HepG2 (cell line): ENCODE measurements around the gene HAT1. TPM values are rescaled to one million over a fixed set of nuclear protein-coding genes. Genes with fewer than 3 reads are reported as not detected.

Source experiments
- ATAC-seq: fragments of 200-7000 bp; cut with Tn5 transposase; 3 replicates; pipeline ENCODE4 v1.9.1; 2020; ENCODE audit warnings: mild to moderate bottlenecking, moderate library complexity
- BruUV-seq: library from RNA; stranded (reverse); fragments of 400-500 nt; replicated peaks from 2 replicates; lab custom pipeline; 2021; lab: Mats Ljungman, UMichigan
- CTCF ChIA-PET: fragments of 300-600 bp; formaldehyde crosslinking; extraction: SDS; loops from one replicate; lab custom pipeline; 2021; ENCODE audit warnings: low total read pairs, inconsistent platforms, low intra/inter-chr PET ratio; lab: Yijun Ruan, JAX
- POLR2A ChIA-PET: fragments of 350-600 bp; sonication (Branson Sonifier 250); formaldehyde crosslinking; loops from one replicate; lab custom pipeline; 2020; ENCODE audit warnings: antibody characterized with exemption, inconsistent platforms; lab: Yijun Ruan, JAX
- DNase-seq: peaks from one replicate; pipeline ENCODE4 v3.0.0-alpha.2; 2015; ENCODE audit warnings: low spot score
- FAIRE-seq: peaks from 3 replicates; lab custom pipeline; 2011; peaks lifted over from hg19 to GRCh38; lab: Jason Lieb, UNC
- H2AFZ ChIP-seq: one replicate; pipeline ENCODE4 v1.6.1; 2011; ENCODE audit warnings: low read length, inconsistent platforms
- H3K27ac ChIP-seq: fragments of 300-600 bp; 3 replicates; pipeline ENCODE4 v1.8.0; 2011; ENCODE audit warnings: mixed run types, mild to moderate bottlenecking, mixed read lengths, low read length, inconsistent platforms; ENCODE audit not compliant: insufficient read depth; ENCODE audit errors: extremely low read length
- H3K27me3 ChIP-seq, 2 experiments: fragments of 200-600 bp in 1 of 2; 2 replicates in 1 of 2; 3 replicates in 1 of 2; pipeline versions ENCODE4 v1.6.0 to v1.8.0; 2011; ENCODE audit warnings: low read length in 2 of 2, mild to moderate bottlenecking in 2 of 2, moderate library complexity in 2 of 2, inconsistent platforms in 1 of 2; ENCODE audit not compliant: insufficient read depth in 2 of 2, control insufficient read depth in 1 of 2
- H3K36me3 ChIP-seq, 2 experiments: fragments of 200-600 bp in 1 of 2; replicated peaks in 1 of 2; 2 replicates in 1 of 2; 3 replicates in 1 of 2; pipeline versions ENCODE4 v1.5.1 to v1.8.0; 2011; ENCODE audit warnings: low read length in 2 of 2, inconsistent platforms in 1 of 2; ENCODE audit not compliant: insufficient read depth in 2 of 2, control insufficient read depth in 1 of 2
- H3K4me1 ChIP-seq: 2 replicates; pipeline ENCODE4 v1.5.1; 2012; ENCODE audit warnings: low read length, inconsistent platforms; ENCODE audit not compliant: insufficient read depth
- H3K4me2 ChIP-seq: 2 replicates; pipeline ENCODE4 v1.6.0; 2011; ENCODE audit warnings: low read depth, low read length, inconsistent platforms
- H3K4me3 ChIP-seq, 3 experiments: fragments of 200-600 bp in 1 of 3; sonication (generic), shearing (Covaris generic) in 1 of 3; replicated peaks in 1 of 3; 2 replicates each; pipeline ENCODE4 v1.5.1; 2011 to 2016; ENCODE audit warnings: low read length in 3 of 3, inconsistent platforms in 2 of 3, low read depth in 2 of 3, mild to moderate bottlenecking in 2 of 3, control low read depth in 1 of 3, mixed read lengths in 1 of 3; ENCODE audit not compliant: insufficient read depth in 1 of 3
- H3K79me2 ChIP-seq: one replicate; pipeline ENCODE4 v1.6.1; 2011; ENCODE audit warnings: low read length, inconsistent platforms; ENCODE audit not compliant: insufficient read depth
- H3K9ac ChIP-seq: 2 replicates; pipeline ENCODE4 v1.6.0; 2011; ENCODE audit warnings: mild to moderate bottlenecking, low read depth, low read length, inconsistent platforms; ENCODE audit not compliant: insufficient read depth
- H3K9me3 ChIP-seq: 2 replicates; pipeline ENCODE4 v1.5.1; 2012; ENCODE audit warnings: mild to moderate bottlenecking, low read length
- H4K20me1 ChIP-seq: 2 replicates; pipeline ENCODE4 v1.6.0; 2011; ENCODE audit warnings: inconsistent platforms, mild to moderate bottlenecking, low read length, moderate library complexity; ENCODE audit not compliant: insufficient read depth
- ELF4 ChIP-seq: sonication (generic); formaldehyde crosslinking; IDR thresholded peaks from 2 replicates; pipeline ENCODE4 v1.5.0; 2020; ENCODE audit warnings: missing genetic modification reagents, mild to moderate bottlenecking, moderate library complexity, borderline replicate concordance
- GTF2F1 ChIP-seq: fragments of 150-350 bp; IDR thresholded peaks from 2 replicates; pipeline ENCODE4 v1.6.1; 2014; ENCODE audit warnings: low read length
- GZF1 ChIP-seq: sonication (generic); formaldehyde crosslinking; IDR thresholded peaks from 2 replicates; pipeline ENCODE4 v1.5.1; 2020; ENCODE audit warnings: mild to moderate bottlenecking, missing genetic modification reagents
- MXD4 ChIP-seq: IDR thresholded peaks from 2 replicates; pipeline ENCODE4 v1.6.1; 2016; ENCODE audit warnings: mild to moderate bottlenecking, missing biosample characterization, missing genetic modification reagents
- NFYB ChIP-seq: sonication (generic); formaldehyde crosslinking; IDR thresholded peaks from 2 replicates; pipeline ENCODE4 v1.4.0; 2020; ENCODE audit warnings: missing genetic modification reagents
- NR2F1 ChIP-seq, 2 experiments: fragments of 450-650 bp in 1 of 2; formaldehyde crosslinking in 1 of 2; IDR thresholded peaks; 2 replicates each; pipeline versions ENCODE4 v1.5.0 to v1.6.1; 2016 to 2020; ENCODE audit warnings: mild to moderate bottlenecking in 1 of 2, missing compliant biosample characterization in 1 of 2, missing genetic modification reagents in 1 of 2, moderate library complexity in 1 of 2
- PCBP2 ChIP-seq: fragments of 200-400 bp; formaldehyde crosslinking; optimal IDR thresholded peaks from 2 replicates; pipeline ENCODE3; 2018; ENCODE audit warnings: low read length, low read depth; ENCODE audit not compliant: poor library complexity, severe bottlenecking
- RFXANK ChIP-seq: IDR thresholded peaks from 2 replicates; pipeline ENCODE4 v1.6.1; 2016
- SAFB2 ChIP-seq: sonication (generic); formaldehyde crosslinking; IDR thresholded peaks from 2 replicates; pipeline ENCODE4 v1.5.1; 2020; ENCODE audit warnings: missing genetic modification reagents, low read depth, mild to moderate bottlenecking, borderline replicate concordance
- YY1 ChIP-seq: IDR thresholded peaks from 2 replicates; pipeline ENCODE4 v1.6.1; 2011; ENCODE audit warnings: low read length, low read depth, moderate library complexity, mild to moderate bottlenecking; ENCODE audit not compliant: insufficient read depth, insufficient replicate concordance
- ZNF619 ChIP-seq: sonication (generic); formaldehyde crosslinking; IDR thresholded peaks from 2 replicates; pipeline ENCODE4 v1.4.0; 2020; ENCODE audit warnings: mild to moderate bottlenecking, missing genetic modification reagents
- ZNF720 ChIP-seq: sonication (generic); formaldehyde crosslinking; IDR thresholded peaks from 2 replicates; pipeline ENCODE4 v1.4.0; 2020; ENCODE audit warnings: missing genetic modification reagents
- ZSCAN22 ChIP-seq: sonication (generic); formaldehyde crosslinking; IDR thresholded peaks from 2 replicates; pipeline ENCODE4 v1.4.0; 2020; ENCODE audit warnings: mild to moderate bottlenecking, missing genetic modification reagents
- WGBS: methylation state at CpG from one replicate; pipeline ENCODE4 v1.1.6; 2017; ENCODE audit warnings: low lambda C conversion rate; 5-methylcytosine and 5-hydroxymethylcytosine counted together
- in situ Hi-C: cut with HindIII; loops from 2 replicates; pipeline ENCODE4 v1.10.0; 2017; ENCODE audit warnings: low pct_unique_long_range_greater_than_20kb; ENCODE audit not compliant: extremely low pct_ligation_motif_present
- intact Hi-C: fragments of 100-400 bp; cut with micrococcal nuclease; formaldehyde crosslinking; loops from one replicate; pipeline ENCODE4 v1.10.0; 2022; ENCODE audit not compliant: unreplicated experiment
- polyA plus RNA-seq, 8 experiments: library from polyadenylated mRNA; depleted of rRNA in 3 of 8; stranded (reverse) in 7 of 8; unstranded in 1 of 8; fragments of >200 nt; fragmentation: Illumina TruSeq in 4 of 8; extraction: Trizol in 4 of 8; gene quantifications; 2 replicates each; pipeline versions ENCODE4 v1.2.1 to v1.2.3, GENCODE V29; 2011 to 2016; ENCODE audit warnings: low read depth in 4 of 8, missing spikeins in 1 of 8, mixed read lengths in 1 of 8; ENCODE audit not compliant: insufficient read depth in 1 of 8
- total RNA-seq, 5 experiments: library from RNA; depleted of rRNA; stranded (reverse); fragments of >200 nt; fragmentation: Illumina TruSeq; extraction: Trizol; gene quantifications; 2 replicates each; pipeline ENCODE4 v1.2.3, GENCODE V29; 2016; ENCODE audit warnings: low read depth in 1 of 5
- TF ChIP-seq, protein P1 (sequence below), 2 experiments: fragments of 450-650 bp in 1 of 2; sonication (generic) in 1 of 2; formaldehyde crosslinking; IDR thresholded peaks; 2 replicates each; pipeline versions ENCODE4 v1.5.0 to v1.8.0; 2020 to 2022; ENCODE audit warnings: mild to moderate bottlenecking in 1 of 2, missing genetic modification reagents in 1 of 2
- TF ChIP-seq, protein P2 (sequence below): sonication (generic); formaldehyde crosslinking; IDR thresholded peaks from 2 replicates; pipeline ENCODE4 v1.4.0; 2020; ENCODE audit warnings: missing genetic modification reagents, mild to moderate bottlenecking, borderline replicate concordance

Gene HAT1
- total and polyA plus RNA-seq, 2 of the 13 experiments (the other 11 are each of a cell fraction or from before 2014, with no cell fraction given) = 45.4 to 119 TPM

- no peak for TF ChIP-seq SAFB2 (CRISPR knock-in tag)
Measured at GRCh38 chr2:172007372-172007771, 85.1 kb downstream of the HAT1 start (continued).

DNA sequence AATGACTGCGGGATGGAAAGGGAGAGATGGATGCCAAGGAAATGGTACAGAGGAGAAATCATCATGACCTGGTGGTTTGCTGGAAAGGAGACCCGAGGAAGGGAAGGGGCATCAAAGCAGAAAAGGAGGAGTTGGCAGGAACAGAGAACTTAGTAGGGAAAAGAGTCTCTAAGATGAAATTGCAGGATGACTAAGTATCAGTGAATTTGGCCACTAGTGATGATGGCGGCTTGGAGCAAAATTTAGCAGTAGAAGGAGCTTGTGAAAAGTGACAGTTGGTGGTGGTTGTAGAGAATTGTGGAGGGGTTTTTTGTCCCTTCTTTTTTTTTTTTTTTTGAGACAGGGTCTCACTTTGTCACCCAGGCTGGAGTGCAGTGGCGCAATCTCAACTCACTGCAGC lies 87.6 kb downstream of the HAT1 start:
- no peaks in the 10 kb centered on the region for H3K27me3 ChIP-seq
- in situ Hi-C loops = no loop called here
- no peaks in the 10 kb centered on the region for H3K9me3 ChIP-seq
- intact Hi-C loops = loop anchor here (10.0 kb wide), 1 partner anchor 45 kb away; no protein-coding TSS in a partner anchor
- peaks cover 24% of the 10 kb centered on the region for H3K4me1 ChIP-seq
- H3K27ac ChIP-seq = no peak overlapping the region
- no peaks in the 10 kb centered on the region for H4K20me1 ChIP-seq
- H3K79me2 ChIP-seq = peaks cover 11% of the 10 kb centered on the region
- H3K36me3 ChIP-seq = no peaks in the 10 kb centered on the region
- ATAC-seq = no peak
- no peak overlapping the region for H3K4me2 ChIP-seq
- BruUV-seq = no TSS peak
- no peak overlapping the region for H3K4me3 ChIP-seq
- WGBS = 97% methylated on average over 4 of the region's 4 CpGs
- DNase-seq = no peak
- TF ChIP-seq, protein P1, sequence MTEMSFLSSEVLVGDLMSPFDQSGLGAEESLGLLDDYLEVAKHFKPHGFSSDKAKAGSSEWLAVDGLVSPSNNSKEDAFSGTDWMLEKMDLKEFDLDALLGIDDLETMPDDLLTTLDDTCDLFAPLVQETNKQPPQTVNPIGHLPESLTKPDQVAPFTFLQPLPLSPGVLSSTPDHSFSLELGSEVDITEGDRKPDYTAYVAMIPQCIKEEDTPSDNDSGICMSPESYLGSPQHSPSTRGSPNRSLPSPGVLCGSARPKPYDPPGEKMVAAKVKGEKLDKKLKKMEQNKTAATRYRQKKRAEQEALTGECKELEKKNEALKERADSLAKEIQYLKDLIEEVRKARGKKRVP (CRISPR knock-in tag; IDR thresholded peaks at IDR 0.05) = no peak
- no peak for TF ChIP-seq ELF4 (CRISPR knock-in tag)
- TF ChIP-seq NR2F1 (CRISPR knock-in tag; IDR thresholded peaks at IDR 0.05) = no peak
- TF ChIP-seq GTF2F1 = no peak
- TF ChIP-seq ZNF720 (CRISPR knock-in tag) = no peak
- TF ChIP-seq ZSCAN22 = no peak
- no peak for TF ChIP-seq ZNF619 (CRISPR knock-in tag)
- no peak for TF ChIP-seq RFXANK
- no peak for TF ChIP-seq YY1
- TF ChIP-seq GZF1 (CRISPR knock-in tag) = no peak
- no peak for TF ChIP-seq NFYB (CRISPR knock-in tag)
- TF ChIP-seq, protein P2, sequence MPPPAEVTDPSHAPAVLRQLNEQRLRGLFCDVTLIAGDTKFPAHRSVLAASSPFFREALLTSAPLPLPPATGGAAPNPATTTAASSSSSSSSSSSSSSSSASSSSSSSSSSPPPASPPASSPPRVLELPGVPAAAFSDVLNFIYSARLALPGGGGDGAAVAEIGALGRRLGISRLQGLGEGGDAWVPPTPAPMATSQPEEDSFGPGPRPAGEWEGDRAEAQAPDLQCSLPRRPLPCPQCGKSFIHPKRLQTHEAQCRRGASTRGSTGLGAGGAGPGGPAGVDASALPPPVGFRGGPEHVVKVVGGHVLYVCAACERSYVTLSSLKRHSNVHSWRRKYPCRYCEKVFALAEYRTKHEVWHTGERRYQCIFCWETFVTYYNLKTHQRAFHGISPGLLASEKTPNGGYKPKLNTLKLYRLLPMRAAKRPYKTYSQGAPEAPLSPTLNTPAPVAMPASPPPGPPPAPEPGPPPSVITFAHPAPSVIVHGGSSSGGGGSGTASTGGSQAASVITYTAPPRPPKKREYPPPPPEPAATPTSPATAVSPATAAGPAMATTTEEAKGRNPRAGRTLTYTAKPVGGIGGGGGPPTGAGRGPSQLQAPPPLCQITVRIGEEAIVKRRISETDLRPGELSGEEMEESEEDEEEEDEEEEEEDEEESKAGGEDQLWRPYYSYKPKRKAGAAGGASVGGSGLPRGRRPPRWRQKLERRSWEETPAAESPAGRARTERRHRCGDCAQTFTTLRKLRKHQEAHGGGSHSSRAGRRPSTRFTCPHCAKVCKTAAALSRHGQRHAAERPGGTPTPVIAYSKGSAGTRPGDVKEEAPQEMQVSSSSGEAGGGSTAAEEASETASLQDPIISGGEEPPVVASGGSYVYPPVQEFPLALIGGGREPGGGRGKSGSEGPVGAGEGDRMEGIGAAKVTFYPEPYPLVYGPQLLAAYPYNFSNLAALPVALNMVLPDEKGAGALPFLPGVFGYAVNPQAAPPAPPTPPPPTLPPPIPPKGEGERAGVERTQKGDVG (CRISPR knock-in tag) = no peak
- TF ChIP-seq PCBP2 = no peak
- TF ChIP-seq MXD4 = no peak
- FAIRE-seq = no peak
- no peak overlapping the region for H3K9ac ChIP-seq
- H2AFZ ChIP-seq = no peak overlapping the region
- CTCF ChIA-PET = no interaction called here
- POLR2A ChIA-PET = interaction anchor here (0.7 kb wide), 3 partner anchors 75 to 486 kb away, joined by 3 to 4 read pairs (median 3); no protein-coding TSS in a partner anchor
